Thyroid gland (tissue), 4 donors: Measurements from ENCODE around the gene AGBL1.

Experiments
- POLR2A ChIP-seq, 2 donors: fragments of 450-650 bp; IDR thresholded peaks; one replicate each; pipeline ENCODE4 v1.6.1; 2017; ENCODE audit warnings: antibody characterized with exemption in 2 of 2, mild to moderate bottlenecking in 2 of 2, moderate library complexity in 1 of 2
- TF ChIP-seq, protein P1 (sequence below), 6 experiments: fragments of 200-600 bp in 3 of 6; fragments of 450-650 bp in 3 of 6; sonication (generic) in 3 of 6; IDR thresholded peaks; one replicate each; pipeline ENCODE4 v1.5.1; 2016 to 2019; ENCODE audit warnings: antibody characterized with exemption in 6 of 6, mild to moderate bottlenecking in 2 of 6, inconsistent platforms in 1 of 6, moderate library complexity in 1 of 6

DNA sequence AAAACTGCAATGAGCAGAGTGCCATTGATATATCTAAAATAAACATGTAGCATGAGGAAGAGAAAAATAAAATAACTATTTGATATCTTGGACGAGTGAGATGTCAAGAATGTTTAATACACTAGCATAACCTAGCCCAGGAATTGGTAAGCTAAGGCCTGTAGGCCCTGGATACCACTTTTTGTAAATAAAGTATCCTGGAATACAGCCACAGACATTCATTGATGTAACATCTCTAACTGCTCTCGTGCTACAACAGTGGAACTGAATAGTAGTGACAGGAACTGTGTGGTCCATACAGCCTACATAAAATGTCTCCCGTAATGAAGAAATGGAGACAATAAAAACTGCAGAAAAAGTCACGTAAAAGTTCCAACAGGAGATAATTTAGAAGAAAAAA is 869.0 kb downstream of the AGBL1 start:
- TF ChIP-seq, protein P1, sequence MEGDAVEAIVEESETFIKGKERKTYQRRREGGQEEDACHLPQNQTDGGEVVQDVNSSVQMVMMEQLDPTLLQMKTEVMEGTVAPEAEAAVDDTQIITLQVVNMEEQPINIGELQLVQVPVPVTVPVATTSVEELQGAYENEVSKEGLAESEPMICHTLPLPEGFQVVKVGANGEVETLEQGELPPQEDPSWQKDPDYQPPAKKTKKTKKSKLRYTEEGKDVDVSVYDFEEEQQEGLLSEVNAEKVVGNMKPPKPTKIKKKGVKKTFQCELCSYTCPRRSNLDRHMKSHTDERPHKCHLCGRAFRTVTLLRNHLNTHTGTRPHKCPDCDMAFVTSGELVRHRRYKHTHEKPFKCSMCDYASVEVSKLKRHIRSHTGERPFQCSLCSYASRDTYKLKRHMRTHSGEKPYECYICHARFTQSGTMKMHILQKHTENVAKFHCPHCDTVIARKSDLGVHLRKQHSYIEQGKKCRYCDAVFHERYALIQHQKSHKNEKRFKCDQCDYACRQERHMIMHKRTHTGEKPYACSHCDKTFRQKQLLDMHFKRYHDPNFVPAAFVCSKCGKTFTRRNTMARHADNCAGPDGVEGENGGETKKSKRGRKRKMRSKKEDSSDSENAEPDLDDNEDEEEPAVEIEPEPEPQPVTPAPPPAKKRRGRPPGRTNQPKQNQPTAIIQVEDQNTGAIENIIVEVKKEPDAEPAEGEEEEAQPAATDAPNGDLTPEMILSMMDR (IDR thresholded peaks at IDR 0.05) = no peak
- no peak for TF ChIP-seq POLR2A (IDR thresholded peaks at IDR 0.05)
